Retinal pigment epithelial cell (primary cell): ENCODE measurements around the gene MAPK10.
"Not testable (repeated sequence)": the region's sequence is repeated elsewhere in the genome, so short reads cannot be mapped to it uniquely, and the experiment has no call there.

ENCODE experiments used
- DNase-seq: peaks from one replicate; pipeline ENCODE4 v3.0.0-alpha.2; 2010; ENCODE audit warnings: low read depth
- H3K4me3 ChIP-seq: 2 replicates; pipeline ENCODE4 v1.5.1; 2011; ENCODE audit warnings: mild to moderate bottlenecking, low read length, control low read depth, moderate library complexity
- CTCF ChIP-seq: conservative IDR thresholded peaks from 2 replicates; pipeline ENCODE4 v1.5.1; 2011; ENCODE audit warnings: low read depth, low read length, control low read depth, inconsistent platforms

MAPK10 gene

GRCh38 chr4:86098691-86099090, 261.2 kb downstream of the MAPK10 start:
- TF ChIP-seq CTCF: no peak
- DNase-seq: no peak

DNA sequence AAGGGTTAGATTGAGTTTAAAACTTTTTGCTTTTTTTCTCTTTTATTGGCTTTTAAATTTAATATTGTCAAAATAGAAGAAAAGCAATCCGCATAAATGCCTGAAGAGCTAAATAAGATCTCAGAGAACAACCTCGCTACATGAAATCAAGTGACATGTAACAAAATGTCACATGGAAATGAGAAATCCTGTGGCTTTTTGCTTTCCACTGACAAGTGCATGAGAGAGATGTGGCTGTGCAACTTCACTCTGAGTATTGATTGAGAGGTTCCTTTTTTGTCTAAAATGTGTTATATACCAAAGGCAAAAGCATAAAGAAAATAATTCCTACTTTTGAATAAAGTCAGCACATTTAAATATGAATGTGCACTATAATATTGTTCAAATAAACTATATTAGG, 263.5 kb downstream of the MAPK10 start:
- DNase-seq: no peak
- H3K4me3 ChIP-seq: no peak overlapping the region
- no peak for TF ChIP-seq CTCF

More at GRCh38 chr4:86098691-86099090, 261.2 kb downstream of the MAPK10 start:
- H3K4me3 ChIP-seq: no peak overlapping the region

GRCh38 chr4:86092684-86093083, 267.2 kb downstream of the MAPK10 start:
- no peak for DNase-seq
- H3K4me3 ChIP-seq: no peak overlapping the region
- TF ChIP-seq CTCF: no peak

- DNase-seq: no peak
- TF ChIP-seq CTCF: no peak
- no peak overlapping the region for H3K4me3 ChIP-seq
Measured at GRCh38 chr4:86091201-86091600, 268.7 kb downstream of the MAPK10 start.

GRCh38 chr4:86089781-86090323, 270.0 kb downstream of the MAPK10 start:
- no peak for DNase-seq
- TF ChIP-seq CTCF: no peak
- H3K4me3 ChIP-seq: no peak overlapping the region

- no peak for TF ChIP-seq CTCF
Measured at GRCh38 chr4:86089053-86089452, 270.8 kb downstream of the MAPK10 start.

GRCh38 chr4:86075796-86076195, 284.1 kb downstream of the MAPK10 start:
- DNase-seq, H3K4me3 ChIP-seq: not testable (repeated sequence)

More at GRCh38 chr4:86089053-86089452, 270.8 kb downstream of the MAPK10 start:
- DNase-seq: no peak
- H3K4me3 ChIP-seq: no peak overlapping the region

DNA sequence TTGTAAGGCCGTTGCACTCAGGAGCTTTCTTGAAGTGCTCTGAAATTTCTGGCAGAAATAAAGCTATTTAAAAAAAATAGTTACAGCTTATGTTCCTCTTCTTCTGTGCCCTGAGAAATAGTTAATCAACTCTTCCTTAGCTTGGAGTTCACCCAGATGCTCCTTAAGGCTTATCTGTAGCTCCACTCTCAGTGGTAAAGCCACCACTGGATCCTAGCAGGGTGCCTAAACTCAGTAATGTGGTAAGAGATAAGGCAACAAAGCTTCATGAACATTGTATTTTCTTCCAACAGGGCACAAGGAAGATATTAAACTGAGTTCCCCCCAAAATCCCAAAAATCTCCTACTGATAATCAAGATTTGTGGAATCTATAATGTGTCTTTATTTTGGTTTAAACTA, 299.5 kb downstream of the MAPK10 start:
- TF ChIP-seq CTCF: no peak
- no peak for DNase-seq
- no peak overlapping the region for H3K4me3 ChIP-seq
